AG10803 (cell line): ENCODE data around the gene FKBP1A.

Experiments
- DNase-seq: peaks from one replicate; pipeline ENCODE4 v3.0.0; 2010; ENCODE audit warnings: low read depth
- H3K4me3 ChIP-seq: 2 replicates; pipeline ENCODE4 v1.5.1; 2011; ENCODE audit warnings: mild to moderate bottlenecking, low read length, control low read depth
- TF ChIP-seq, protein P1 (sequence below): conservative IDR thresholded peaks from 2 replicates; pipeline ENCODE4 v1.5.1; 2011; ENCODE audit warnings: mild to moderate bottlenecking, low read length, control low read depth, inconsistent platforms

FKBP1A gene

DNA sequence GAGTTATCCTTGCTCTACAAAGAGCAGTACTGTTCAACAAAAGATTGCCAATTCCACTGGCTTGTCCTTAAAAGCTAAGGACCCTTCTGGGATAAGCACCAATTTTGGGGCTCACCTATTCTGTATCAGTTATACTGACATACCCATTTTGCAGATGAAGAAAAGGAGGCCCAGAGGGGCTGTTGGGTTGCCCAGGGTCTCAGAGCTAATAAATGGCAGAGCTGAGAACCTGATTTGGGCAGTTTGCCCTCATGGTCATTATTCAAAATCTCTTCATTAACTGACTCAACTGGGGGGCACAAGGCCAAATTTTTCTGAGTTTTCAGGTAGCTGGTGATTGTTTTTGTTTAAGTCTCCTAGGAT is 42.5 kb upstream of the FKBP1A start:
- DNase-seq = no peak
- TF ChIP-seq, protein P1, sequence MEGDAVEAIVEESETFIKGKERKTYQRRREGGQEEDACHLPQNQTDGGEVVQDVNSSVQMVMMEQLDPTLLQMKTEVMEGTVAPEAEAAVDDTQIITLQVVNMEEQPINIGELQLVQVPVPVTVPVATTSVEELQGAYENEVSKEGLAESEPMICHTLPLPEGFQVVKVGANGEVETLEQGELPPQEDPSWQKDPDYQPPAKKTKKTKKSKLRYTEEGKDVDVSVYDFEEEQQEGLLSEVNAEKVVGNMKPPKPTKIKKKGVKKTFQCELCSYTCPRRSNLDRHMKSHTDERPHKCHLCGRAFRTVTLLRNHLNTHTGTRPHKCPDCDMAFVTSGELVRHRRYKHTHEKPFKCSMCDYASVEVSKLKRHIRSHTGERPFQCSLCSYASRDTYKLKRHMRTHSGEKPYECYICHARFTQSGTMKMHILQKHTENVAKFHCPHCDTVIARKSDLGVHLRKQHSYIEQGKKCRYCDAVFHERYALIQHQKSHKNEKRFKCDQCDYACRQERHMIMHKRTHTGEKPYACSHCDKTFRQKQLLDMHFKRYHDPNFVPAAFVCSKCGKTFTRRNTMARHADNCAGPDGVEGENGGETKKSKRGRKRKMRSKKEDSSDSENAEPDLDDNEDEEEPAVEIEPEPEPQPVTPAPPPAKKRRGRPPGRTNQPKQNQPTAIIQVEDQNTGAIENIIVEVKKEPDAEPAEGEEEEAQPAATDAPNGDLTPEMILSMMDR = no peak
- no peak overlapping the region for H3K4me3 ChIP-seq

DNA sequence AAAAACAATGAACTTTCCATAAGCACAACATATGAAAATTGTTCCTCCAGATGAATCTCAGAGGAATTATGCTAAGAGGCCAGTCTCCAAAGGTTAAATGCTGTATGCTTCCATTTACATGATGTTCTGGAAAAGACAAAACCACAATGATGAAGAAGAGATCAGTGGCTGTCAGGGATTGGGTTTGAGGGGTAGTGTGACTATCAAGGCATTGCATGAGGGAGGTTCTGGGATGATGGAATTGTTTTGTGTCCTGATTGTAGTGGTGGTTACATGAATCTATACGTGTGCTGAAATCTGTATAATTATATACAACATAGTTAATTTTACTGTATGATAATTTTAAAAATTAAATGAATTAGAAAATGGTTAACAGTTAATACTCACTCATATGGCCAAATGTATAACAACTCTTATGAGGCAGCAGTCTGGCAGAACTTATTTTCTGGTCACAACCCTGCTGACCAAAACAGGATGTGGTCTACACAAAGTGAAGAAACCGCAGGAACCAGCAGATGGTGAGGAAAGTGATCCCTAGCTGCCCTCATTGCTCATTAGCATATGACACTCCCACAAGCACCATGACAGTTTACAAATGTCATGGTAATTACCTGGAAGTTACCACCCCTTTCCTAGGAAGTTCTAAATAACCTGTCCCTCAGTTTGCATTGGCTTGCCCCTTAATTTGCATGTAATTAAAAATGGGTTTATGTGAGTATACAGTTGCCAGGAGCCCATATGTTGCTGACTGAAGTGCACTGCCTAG is 41.9 kb upstream of the FKBP1A start:
- no peak overlapping the region for H3K4me3 ChIP-seq
- TF ChIP-seq, protein P1 = no peak
- peak; percentile 90 for DNase-seq

DNA sequence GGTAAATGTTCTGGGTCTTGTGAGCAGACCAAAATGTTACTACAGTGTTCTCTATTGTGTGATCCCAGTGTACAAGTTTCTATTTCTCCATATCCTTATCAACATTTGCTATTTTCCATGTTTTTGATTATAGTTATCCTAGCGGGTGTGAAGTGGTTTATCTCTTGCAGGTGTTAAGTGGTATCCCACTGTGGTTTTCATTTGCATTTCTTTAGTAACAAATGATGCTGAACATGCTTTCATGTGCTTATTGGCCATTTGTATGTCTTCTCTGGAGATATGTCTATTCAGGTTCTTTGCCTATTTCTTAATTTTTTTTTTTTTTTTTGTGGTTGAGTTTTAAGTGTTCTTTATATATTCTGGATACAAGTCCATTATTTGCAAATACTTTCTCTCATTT is 38.3 kb upstream of the FKBP1A start:
- TF ChIP-seq, protein P1 = no peak
- H3K4me3 ChIP-seq = no peak overlapping the region
- no peak for DNase-seq

DNA sequence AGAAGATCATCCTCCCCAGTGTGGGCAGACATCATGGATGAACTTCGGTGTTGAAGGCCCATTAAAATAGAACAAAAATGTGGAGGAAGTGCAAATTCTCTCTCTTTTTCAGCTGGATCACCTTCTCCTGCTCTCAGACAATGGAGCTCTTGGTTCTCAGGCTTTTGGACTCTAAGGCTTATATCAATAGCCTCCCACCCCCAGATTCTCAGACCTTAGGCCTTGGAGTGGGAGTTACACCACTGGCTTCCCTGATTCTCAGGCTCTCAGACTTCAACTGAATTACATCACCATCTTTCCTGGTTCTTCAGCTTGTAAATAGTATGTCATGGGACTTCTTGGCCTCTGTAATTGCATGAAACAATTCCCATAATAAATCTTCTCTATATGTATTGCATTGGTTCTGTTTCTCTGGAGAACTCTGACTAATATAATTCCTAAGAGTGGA is 37.2 kb upstream of the FKBP1A start:
- DNase-seq = peak; percentile 86
- TF ChIP-seq, protein P1 = no peak
- no peak overlapping the region for H3K4me3 ChIP-seq

DNA sequence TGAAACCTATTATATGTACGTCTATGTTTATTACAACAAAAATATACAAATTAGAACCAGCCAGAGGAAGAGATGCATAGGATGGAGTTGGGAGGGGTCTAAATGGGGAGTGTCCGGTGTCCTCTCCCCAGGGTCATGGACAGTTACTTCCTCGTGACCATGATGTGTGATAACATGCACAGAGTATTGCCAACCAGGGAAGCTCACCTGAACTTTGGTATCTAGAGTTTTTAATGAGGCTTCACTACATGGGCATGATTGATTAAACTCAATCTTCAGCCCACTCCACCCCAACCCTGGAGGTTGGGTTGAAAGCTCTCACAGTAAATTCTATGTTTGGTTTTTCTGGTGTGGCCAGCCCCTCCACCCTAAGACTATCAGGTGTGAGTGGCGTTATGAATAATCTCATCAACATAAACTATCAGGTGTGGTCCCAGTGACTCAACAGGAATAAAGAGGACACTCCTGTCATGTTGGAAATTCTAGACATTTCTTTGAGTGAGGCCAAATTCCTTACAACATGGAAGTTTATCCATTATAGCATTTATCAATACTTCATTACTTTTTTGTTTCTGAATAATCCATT is 36.4 kb upstream of the FKBP1A start:
- no peak overlapping the region for H3K4me3 ChIP-seq
- DNase-seq = no peak
- TF ChIP-seq, protein P1 = no peak

DNA sequence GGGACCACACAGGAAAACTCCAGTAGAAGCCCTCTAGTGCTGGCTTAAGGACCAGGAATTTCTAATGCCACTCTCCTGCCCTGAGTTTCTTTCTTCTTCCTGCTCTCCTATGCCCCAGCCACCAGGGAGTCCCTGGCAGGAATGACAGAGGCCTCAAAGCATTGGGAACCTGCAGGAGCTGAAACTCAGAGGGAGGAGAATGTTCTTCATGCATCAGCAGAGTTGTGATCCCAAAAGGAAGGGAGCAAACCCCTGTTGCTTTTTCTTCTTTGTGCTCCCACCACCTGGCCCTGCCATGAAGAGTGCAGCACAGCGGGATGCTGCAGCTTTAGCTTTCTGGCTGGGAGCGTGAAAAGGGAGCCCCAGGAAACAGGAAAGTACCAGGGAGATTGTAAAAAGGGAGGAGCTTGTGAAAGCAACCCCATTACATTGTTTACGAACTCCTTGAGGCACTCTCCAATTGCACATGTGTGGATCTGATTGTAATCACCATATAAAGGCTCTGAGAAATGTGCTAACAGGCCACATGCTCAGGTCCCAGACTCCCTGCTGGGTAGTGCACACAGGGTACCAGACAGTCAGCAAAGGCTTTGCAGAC is 34.7 kb upstream of the FKBP1A start:
- no peak overlapping the region for H3K4me3 ChIP-seq
- DNase-seq = peak; percentile 37
- TF ChIP-seq, protein P1 = 0 out of 2 replicates have a peak, but pooled peaks have one; percentile 1

DNA sequence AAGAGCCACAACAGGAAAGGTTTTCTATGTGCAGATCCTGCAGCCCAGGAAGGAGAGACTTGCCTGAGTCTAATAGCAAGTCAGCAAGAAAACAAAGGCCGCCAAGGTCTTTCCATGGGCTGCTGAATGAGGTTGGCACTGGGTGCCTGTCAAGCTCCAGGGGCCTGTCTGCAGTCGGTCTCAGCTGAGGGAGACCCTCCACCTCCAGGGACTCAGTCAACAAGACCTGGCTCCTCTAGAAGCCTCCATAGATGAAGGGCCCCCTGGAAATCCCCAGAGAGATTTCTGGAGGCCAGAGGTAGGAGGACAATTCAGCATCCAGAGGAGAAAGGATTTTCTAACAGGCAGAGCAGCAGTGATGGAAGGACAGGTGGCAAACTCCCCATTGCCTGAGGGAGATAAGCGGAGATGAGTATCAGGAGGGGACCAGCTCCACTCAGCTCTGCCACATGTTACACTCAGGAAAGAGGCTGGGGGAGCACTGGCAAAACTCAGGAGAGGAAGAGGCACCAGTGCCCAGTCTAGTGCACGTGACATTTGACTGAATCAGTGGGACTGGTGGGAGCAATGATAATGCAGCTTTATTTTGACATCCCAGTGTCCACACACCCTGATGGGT is 33.5 kb upstream of the FKBP1A start:
- no peak for DNase-seq
- TF ChIP-seq, protein P1 = no peak
- no peak overlapping the region for H3K4me3 ChIP-seq
